Small intestine (tissue), 16 donors: ENCODE measurements around the gene POU3F4. TPM values are rescaled to one million over a fixed set of nuclear protein-coding genes. Genes with fewer than 3 reads are reported as not detected.

ENCODE experiments used
- DNase-seq, 2 donors: peaks; one replicate each; pipeline versions ENCODE4 v3.0.0 to v3.0.0-alpha.2; 2013
- FAIRE-seq: peaks from 2 replicates; lab custom pipeline; 2012; peaks lifted over from hg19 to GRCh38; lab: Jason Lieb, UNC
- H3K27ac ChIP-seq, 3 donors: one replicate each; pipeline ENCODE4 v1.5.1; 2013; ENCODE audit warnings: low read length in 2 of 3, mild to moderate bottlenecking in 2 of 3, control low read depth in 1 of 3, inconsistent platforms in 1 of 3, low read depth in 1 of 3, moderate library complexity in 1 of 3
- H3K27me3 ChIP-seq, 3 donors: one replicate each; pipeline ENCODE4 v1.6.1; 2013; ENCODE audit warnings: low read length in 3 of 3, inconsistent platforms in 1 of 3; ENCODE audit not compliant: control insufficient read depth in 3 of 3, insufficient read depth in 3 of 3
- H3K36me3 ChIP-seq, 3 donors: one replicate each; pipeline ENCODE4 v1.6.1; 2013; ENCODE audit warnings: low read length in 3 of 3, inconsistent platforms in 1 of 3, low read depth in 1 of 3, mild to moderate bottlenecking in 1 of 3, moderate library complexity in 1 of 3; ENCODE audit not compliant: control insufficient read depth in 3 of 3, insufficient read depth in 2 of 3
- H3K4me1 ChIP-seq, 3 donors: one replicate each; pipeline ENCODE4 v1.6.1; 2013; ENCODE audit warnings: low read length in 2 of 3, inconsistent platforms in 1 of 3, low read depth in 1 of 3, mild to moderate bottlenecking in 1 of 3, moderate library complexity in 1 of 3; ENCODE audit not compliant: control insufficient read depth in 3 of 3, insufficient read depth in 2 of 3
- H3K4me3 ChIP-seq, 3 donors: one replicate each; pipeline ENCODE4 v1.5.1; 2013; ENCODE audit warnings: low read length in 3 of 3, control low read depth in 1 of 3, inconsistent platforms in 1 of 3, low read depth in 1 of 3, mild to moderate bottlenecking in 1 of 3, moderate library complexity in 1 of 3
- H3K9me3 ChIP-seq, 2 donors: one replicate each; pipeline ENCODE4 v1.6.1; 2013; ENCODE audit warnings: low read depth in 1 of 2, low read length in 1 of 2; ENCODE audit not compliant: control insufficient read depth in 2 of 2, insufficient read depth in 1 of 2
- WGBS, 3 donors: extraction: QIAGEN DNeasy Blood & Tissue Kit; methylation state at CpG; one replicate each; pipeline ENCODE4 v1.1.7; 2013; 5-methylcytosine and 5-hydroxymethylcytosine counted together
- long read RNA-seq, 10 donors: transcript quantifications; one replicate each; lab custom pipeline, GENCODE V29; 2026
- polyA plus RNA-seq, 4 donors: library from polyadenylated mRNA; stranded (reverse) in 3 of 4; unstranded in 1 of 4; fragments of 200-250 nt in 3 of 4; fragments of 120-200 nt in 1 of 4; gene quantifications; one replicate each; pipeline versions ENCODE4 v1.2.1 to v1.2.3, GENCODE V29; 2013
- donor health status: healthy with polysubstance abuse.
- donor health status: control.
- donor health status: control.
- donor health status: Bipolar disorder and iron deficiency.
- donor health status: healthy.

POU3F4 gene
- under 1 TPM in 1 of 4 donors, not detected in 3; 0.01 TPM for polyA plus RNA-seq
- long read RNA-seq, donor 1 = 0 reads
- long read RNA-seq, donor 2 = 0 reads
- long read RNA-seq, donor 3 = 0 reads
- long read RNA-seq, donor 4 = 0 reads
- long read RNA-seq, donor 5 = 0 reads
- long read RNA-seq, donor 6 = 0 reads
- long read RNA-seq, donor 7 = 0 reads
- long read RNA-seq, donor 8 = 0 reads
- long read RNA-seq, donor 9 = 0 reads
- long read RNA-seq, donor 10, partial matches to known transcripts = 0 of 1 reads
- long read RNA-seq, donor 10, other reads (novel, unspliced or antisense) = 0 of 1 reads

- DNase-seq (no peak), FAIRE-seq (no peak)
- no peak within 1 kb of the TSS for H3K4me3 ChIP-seq
- H3K9me3 ChIP-seq = peaks cover 0 to 2% of the 10 kb centered on the region in 2 donors
- no peaks in the 10 kb centered on the region for H3K4me1 ChIP-seq
- H3K27ac ChIP-seq = no peak within 1 kb of the TSS
- no peaks in the 10 kb centered on the region for H3K36me3 ChIP-seq
- H3K27me3 ChIP-seq = peaks cover 0 to 44% (median 18%) of the 10 kb centered on the region in 3 donors
- WGBS, 3 donors = 6 to 38% (median 20%) methylated on average over 24 to 25 of the region's 25 CpGs
These were observed at the start of gene POU3F4 for GRCh38 chrX:83508006-83508405. POU3F4 (plus strand) TSS chrX:83508290; CDS start chrX:83508325, 35 bp downstream.

GRCh38 chrX:83469551-83469950 is 38.5 kb upstream of the POU3F4 start:
- H3K36me3 ChIP-seq = no peaks in the 10 kb centered on the region
- no peak overlapping the region for H3K27ac ChIP-seq
- FAIRE-seq (no peak), DNase-seq (peak in 1 of 2 donors; percentile 0)
- no peaks in the 10 kb centered on the region for H3K4me1 ChIP-seq
- no peak overlapping the region for H3K4me3 ChIP-seq
- no peaks in the 10 kb centered on the region for H3K9me3 ChIP-seq
- H3K27me3 ChIP-seq = no peaks in the 10 kb centered on the region

GRCh38 chrX:83495898-83496297 is 12.2 kb upstream of the POU3F4 start:
- H3K4me1 ChIP-seq = no peaks in the 10 kb centered on the region
- no peak overlapping the region for H3K27ac ChIP-seq
- H3K9me3 ChIP-seq = no peaks in the 10 kb centered on the region
- DNase-seq (no peak), FAIRE-seq (no peak)
- H3K36me3 ChIP-seq = no peaks in the 10 kb centered on the region
- no peak overlapping the region for H3K4me3 ChIP-seq
- whole genome bisulfite sequencing, 3 donors = 14 to 45% (median 21%) methylated on average over 2 of the region's 2 CpGs
- H3K27me3 ChIP-seq = no peaks in the 10 kb centered on the region

GRCh38 chrX:83501003-83501402 is 7.1 kb upstream of the POU3F4 start:
- Histone ChIP-seq H3K9me3 (no peaks in the 10 kb centered on the region), H3K36me3 (no peaks in the 10 kb centered on the region), H3K4me3 (no peak overlapping the region), H3K27me3 (peaks cover 0 to 13% (median 4%) of the 10 kb centered on the region in 3 donors), H3K27ac (no peak overlapping the region), H3K4me1 (no peaks in the 10 kb centered on the region)
- 28 to 30% (median 30%) methylated on average over 9 of the region's 9 CpGs for WGBS, 3 donors
- no peak for DNase-seq
- no peak for FAIRE-seq

- Histone ChIP-seq H3K4me1 (no peaks in the 10 kb centered on the region), H3K9me3 (no peaks in the 10 kb centered on the region), H3K27me3 (peaks cover 0 to 13% (median 4%) of the 10 kb centered on the region in 3 donors), H3K36me3 (no peaks in the 10 kb centered on the region), H3K4me3 (no peak overlapping the region), H3K27ac (no peak overlapping the region)
- DNase-seq = no peak
- FAIRE-seq = no peak
- 8 to 39% (median 32%) methylated on average over 11 of the region's 11 CpGs for WGBS, 3 donors
These were observed 6.6 kb upstream of the POU3F4 start for GRCh38 chrX:83501530-83501929.

- Histone ChIP-seq H3K27ac (no peak overlapping the region), H3K9me3 (no peaks in the 10 kb centered on the region), H3K27me3 (peaks cover 0 to 32% (median 14%) of the 10 kb centered on the region in 3 donors), H3K36me3 (no peaks in the 10 kb centered on the region), H3K4me1 (no peaks in the 10 kb centered on the region), H3K4me3 (no peak overlapping the region)
- 9 to 26% (median 22%) methylated on average over 11 of the region's 11 CpGs for WGBS, 3 donors
- DNase-seq (no peak), FAIRE-seq (no peak)
These were observed 3.2 kb upstream of the POU3F4 start for GRCh38 chrX:83504721-83505479.

GRCh38 chrX:83508526-83509253 is 600 bp downstream of the POU3F4 start:
- 7 to 47% (median 31%) methylated on average over 45 to 50 of the region's 50 CpGs for WGBS, 3 donors
- FAIRE-seq (no peak), DNase-seq (no peak)
- H3K36me3 ChIP-seq = no peaks in the 10 kb centered on the region
- H3K4me3 ChIP-seq = no peak overlapping the region
- H3K27ac ChIP-seq = no peak overlapping the region
- no peaks in the 10 kb centered on the region for H3K4me1 ChIP-seq
- H3K9me3 ChIP-seq = peaks cover 0 to 2% of the 10 kb centered on the region in 2 donors
- peaks cover 0 to 40% (median 14%) of the 10 kb centered on the region in 3 donors for H3K27me3 ChIP-seq

GRCh38 chrX:83509254-83509801 is 1.2 kb downstream of the POU3F4 start:
- peaks cover 0 to 40% (median 14%) of the 10 kb centered on the region in 3 donors for H3K27me3 ChIP-seq
- WGBS, 3 donors = 6 to 51% (median 29%) methylated on average over 16 of the region's 16 CpGs
- H3K36me3 ChIP-seq = no peaks in the 10 kb centered on the region
- H3K9me3 ChIP-seq = peaks cover 0 to 2% of the 10 kb centered on the region in 2 donors
- H3K4me3 ChIP-seq = no peak overlapping the region
- no peaks in the 10 kb centered on the region for H3K4me1 ChIP-seq
- DNase-seq = no peak
- FAIRE-seq = no peak
- no peak overlapping the region for H3K27ac ChIP-seq
